ENCODE measurements around the gene TXNRD2. TPM values are rescaled to one million over a fixed set of nuclear protein-coding genes. Genes with fewer than 3 reads are reported as not detected.

The TXNRD2 gene
- total RNA-seq, 1 experiment from 2014 or later: 29.5 TPM

DNA sequence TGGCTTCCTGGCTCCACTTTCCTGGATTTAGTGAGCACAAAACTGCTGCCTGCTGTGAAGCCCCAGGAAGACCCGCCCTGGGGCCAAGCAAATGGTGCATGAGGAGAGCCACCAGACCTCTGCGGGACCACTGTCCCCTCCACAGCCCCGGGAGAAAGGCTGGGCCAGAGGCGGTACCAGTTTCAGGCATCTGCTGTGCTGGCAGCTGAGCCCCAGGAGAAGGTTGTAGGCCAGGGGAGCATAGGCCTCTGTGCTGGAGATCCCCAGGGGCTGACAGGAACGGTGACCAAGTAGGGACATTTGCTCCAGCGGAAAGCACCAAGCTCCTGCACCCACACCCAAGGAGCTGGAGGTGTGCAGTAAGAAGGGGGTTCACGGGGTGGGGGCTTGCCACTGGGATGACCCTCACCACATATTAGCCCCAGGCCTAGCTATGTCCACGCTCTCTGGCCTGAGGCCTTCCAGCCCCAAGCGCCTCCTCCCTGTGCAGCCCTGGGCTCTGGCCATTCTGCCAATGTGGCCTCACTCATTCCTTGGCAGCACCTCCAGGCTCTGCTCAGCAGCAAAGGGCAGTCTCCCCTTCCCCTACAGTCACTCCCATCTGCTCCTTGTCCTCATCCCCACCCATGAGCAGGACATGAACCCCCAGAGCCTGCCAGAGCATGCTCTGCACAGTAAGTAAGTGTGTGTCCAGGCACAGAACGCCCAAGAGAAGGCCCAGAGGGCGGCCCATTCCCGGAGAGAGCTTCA is 24.1 kb downstream of the TXNRD2 start:
- BruUV-seq (replicated peaks): no TSS peak
- no peaks in the 10 kb centered on the region for H3K27me3 ChIP-seq (ENCODE audit: control insufficient read depth, insufficient read depth, low read length)
- ChIA-PET CTCF (no interaction called here), POLR2A (no interaction called here)
- TF ChIP-seq, protein P1, sequence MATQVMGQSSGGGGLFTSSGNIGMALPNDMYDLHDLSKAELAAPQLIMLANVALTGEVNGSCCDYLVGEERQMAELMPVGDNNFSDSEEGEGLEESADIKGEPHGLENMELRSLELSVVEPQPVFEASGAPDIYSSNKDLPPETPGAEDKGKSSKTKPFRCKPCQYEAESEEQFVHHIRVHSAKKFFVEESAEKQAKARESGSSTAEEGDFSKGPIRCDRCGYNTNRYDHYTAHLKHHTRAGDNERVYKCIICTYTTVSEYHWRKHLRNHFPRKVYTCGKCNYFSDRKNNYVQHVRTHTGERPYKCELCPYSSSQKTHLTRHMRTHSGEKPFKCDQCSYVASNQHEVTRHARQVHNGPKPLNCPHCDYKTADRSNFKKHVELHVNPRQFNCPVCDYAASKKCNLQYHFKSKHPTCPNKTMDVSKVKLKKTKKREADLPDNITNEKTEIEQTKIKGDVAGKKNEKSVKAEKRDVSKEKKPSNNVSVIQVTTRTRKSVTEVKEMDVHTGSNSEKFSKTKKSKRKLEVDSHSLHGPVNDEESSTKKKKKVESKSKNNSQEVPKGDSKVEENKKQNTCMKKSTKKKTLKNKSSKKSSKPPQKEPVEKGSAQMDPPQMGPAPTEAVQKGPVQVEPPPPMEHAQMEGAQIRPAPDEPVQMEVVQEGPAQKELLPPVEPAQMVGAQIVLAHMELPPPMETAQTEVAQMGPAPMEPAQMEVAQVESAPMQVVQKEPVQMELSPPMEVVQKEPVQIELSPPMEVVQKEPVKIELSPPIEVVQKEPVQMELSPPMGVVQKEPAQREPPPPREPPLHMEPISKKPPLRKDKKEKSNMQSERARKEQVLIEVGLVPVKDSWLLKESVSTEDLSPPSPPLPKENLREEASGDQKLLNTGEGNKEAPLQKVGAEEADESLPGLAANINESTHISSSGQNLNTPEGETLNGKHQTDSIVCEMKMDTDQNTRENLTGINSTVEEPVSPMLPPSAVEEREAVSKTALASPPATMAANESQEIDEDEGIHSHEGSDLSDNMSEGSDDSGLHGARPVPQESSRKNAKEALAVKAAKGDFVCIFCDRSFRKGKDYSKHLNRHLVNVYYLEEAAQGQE (IDR thresholded peaks at IDR 0.05; ENCODE audit: insufficient read depth in 1 of 2, low read depth in 2 of 2, low read length in 1 of 2): no peak
- TF ChIP-seq, protein P2, sequence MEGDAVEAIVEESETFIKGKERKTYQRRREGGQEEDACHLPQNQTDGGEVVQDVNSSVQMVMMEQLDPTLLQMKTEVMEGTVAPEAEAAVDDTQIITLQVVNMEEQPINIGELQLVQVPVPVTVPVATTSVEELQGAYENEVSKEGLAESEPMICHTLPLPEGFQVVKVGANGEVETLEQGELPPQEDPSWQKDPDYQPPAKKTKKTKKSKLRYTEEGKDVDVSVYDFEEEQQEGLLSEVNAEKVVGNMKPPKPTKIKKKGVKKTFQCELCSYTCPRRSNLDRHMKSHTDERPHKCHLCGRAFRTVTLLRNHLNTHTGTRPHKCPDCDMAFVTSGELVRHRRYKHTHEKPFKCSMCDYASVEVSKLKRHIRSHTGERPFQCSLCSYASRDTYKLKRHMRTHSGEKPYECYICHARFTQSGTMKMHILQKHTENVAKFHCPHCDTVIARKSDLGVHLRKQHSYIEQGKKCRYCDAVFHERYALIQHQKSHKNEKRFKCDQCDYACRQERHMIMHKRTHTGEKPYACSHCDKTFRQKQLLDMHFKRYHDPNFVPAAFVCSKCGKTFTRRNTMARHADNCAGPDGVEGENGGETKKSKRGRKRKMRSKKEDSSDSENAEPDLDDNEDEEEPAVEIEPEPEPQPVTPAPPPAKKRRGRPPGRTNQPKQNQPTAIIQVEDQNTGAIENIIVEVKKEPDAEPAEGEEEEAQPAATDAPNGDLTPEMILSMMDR (IDR thresholded peaks at IDR 0.05): no peak
- TF ChIP-seq POLR2AphosphoS5 (IDR thresholded peaks at IDR 0.05; ENCODE audit: low read depth, low read length): no peak
- no peak for TF ChIP-seq TCF7L2 (IDR thresholded peaks at IDR 0.05; ENCODE audit: low read depth, low read length)
- TF ChIP-seq SIN3A (IDR thresholded peaks at IDR 0.05; ENCODE audit: borderline replicate concordance, insufficient read depth, low read depth, low read length): no peak
- no peaks in the 10 kb centered on the region; the same call in 1 of the 2 replicates for H3K36me3 ChIP-seq (ENCODE audit: control insufficient read depth, insufficient read depth, low read length)
- no peak overlapping the region for H3K4me3 ChIP-seq (ENCODE audit: low read depth in 2 of 2, low read length in 2 of 2)
- H3K9me3 ChIP-seq (ENCODE audit: control insufficient read depth, insufficient read depth, low read depth, low read length): no peaks in the 10 kb centered on the region
- ATAC-seq (no peak), DNase-seq (ENCODE audit: low read depth, low spot score) (no peak)
- in situ Hi-C loops (cut with HindIII; ENCODE audit: low pct_unique_long_range_greater_than_20kb, low sequenced_read_pairs) (no loop called here), intact Hi-C loops (cut with micrococcal nuclease; ENCODE audit: unreplicated experiment) (no loop called here)
- no peak overlapping the region for H3K27ac ChIP-seq (ENCODE audit: low read length)
- H3K4me1 ChIP-seq (ENCODE audit: control insufficient read depth, insufficient read depth, low read length): no peaks in the 10 kb centered on the region

DNA sequence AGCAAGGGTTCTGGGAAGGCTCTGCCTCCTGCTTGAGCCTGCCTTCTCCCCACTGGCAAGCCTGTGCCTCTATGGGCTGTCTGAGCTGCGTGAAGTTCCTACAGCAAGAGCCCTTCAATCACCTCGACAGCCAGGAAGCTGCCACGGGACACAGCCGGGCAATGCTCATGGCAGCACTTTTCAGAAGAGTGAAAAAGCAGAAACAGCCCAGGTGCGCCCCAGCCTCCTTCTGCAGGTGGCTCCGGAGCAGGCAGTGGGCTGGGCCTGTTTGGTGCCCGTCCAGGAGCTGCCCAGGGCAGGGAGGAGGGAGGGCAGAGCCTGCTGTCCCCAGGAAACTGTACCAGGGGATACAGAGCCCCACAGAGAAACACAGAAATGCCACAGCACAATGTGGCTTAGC is 24.7 kb downstream of the TXNRD2 start:
- CTCF ChIA-PET: no interaction called here
- H3K4me3 ChIP-seq (ENCODE audit: low read depth in 2 of 2, low read length in 2 of 2): no peak overlapping the region
- intact Hi-C loops (cut with micrococcal nuclease; ENCODE audit: unreplicated experiment): no loop called here
- H3K9me3 ChIP-seq (ENCODE audit: control insufficient read depth, insufficient read depth, low read depth, low read length): no peaks in the 10 kb centered on the region
- DNase-seq (ENCODE audit: low read depth, low spot score) (no peak), ATAC-seq (no peak)
- BruUV-seq (replicated peaks): no TSS peak
- in situ Hi-C loops (cut with HindIII; ENCODE audit: low pct_unique_long_range_greater_than_20kb, low sequenced_read_pairs): no loop called here
- no peaks in the 10 kb centered on the region for H3K27me3 ChIP-seq (ENCODE audit: control insufficient read depth, insufficient read depth, low read length)
- no peak overlapping the region for H3K27ac ChIP-seq (ENCODE audit: low read length)
- no peaks in the 10 kb centered on the region; the same call in 1 of the 2 replicates for H3K36me3 ChIP-seq (ENCODE audit: control insufficient read depth, insufficient read depth, low read length)
- H3K4me1 ChIP-seq (ENCODE audit: control insufficient read depth, insufficient read depth, low read length): no peaks in the 10 kb centered on the region
- POLR2A ChIA-PET: no interaction called here
- TF ChIP-seq, protein P2 (IDR thresholded peaks at IDR 0.05): no peak
- TF ChIP-seq TCF7L2 (IDR thresholded peaks at IDR 0.05; ENCODE audit: low read depth, low read length) (no peak), POLR2AphosphoS5 (IDR thresholded peaks at IDR 0.05; ENCODE audit: low read depth, low read length) (no peak), SIN3A (IDR thresholded peaks at IDR 0.05; ENCODE audit: borderline replicate concordance, insufficient read depth, low read depth, low read length) (no peak)
- TF ChIP-seq, protein P1 (IDR thresholded peaks at IDR 0.05; ENCODE audit: insufficient read depth in 1 of 2, low read depth in 2 of 2, low read length in 1 of 2): no peak

Data from Panc1 (cell line).